HG02885 (cell line): ENCODE data around the gene MAP6.

Source experiments
- ATAC-seq: cut with Tn5 transposase; IDR thresholded peaks from one replicate; pipeline ENCODE4 v1.9.1; 2021; ENCODE audit warnings: mild to moderate bottlenecking; ENCODE audit not compliant: unreplicated experiment, poor library complexity

The MAP6 gene

DNA sequence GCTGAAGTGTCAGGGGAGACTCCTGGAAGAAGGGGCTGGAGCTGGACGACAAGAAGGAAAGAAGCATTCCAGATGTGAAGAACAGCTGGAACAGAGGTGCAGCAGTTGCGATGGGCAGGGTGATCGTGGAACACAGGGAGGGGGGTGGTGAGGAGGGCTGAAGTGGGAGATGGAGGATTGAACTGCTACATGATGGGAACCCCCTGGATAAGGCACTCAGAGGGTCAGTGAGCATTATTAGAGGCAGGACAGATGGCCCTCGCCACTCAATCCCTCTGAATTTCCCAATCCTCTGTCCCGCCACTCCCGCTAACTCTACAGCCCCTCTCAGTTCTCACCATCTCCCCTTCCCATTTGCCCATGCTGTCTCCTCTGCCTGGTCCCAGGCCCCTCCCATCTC is 92.8 kb downstream of the MAP6 start:
- ATAC-seq = no peak

- no peak for ATAC-seq
Measured at GRCh38 chr11:75574698-75575602, 93.9 kb downstream of the MAP6 start.

DNA sequence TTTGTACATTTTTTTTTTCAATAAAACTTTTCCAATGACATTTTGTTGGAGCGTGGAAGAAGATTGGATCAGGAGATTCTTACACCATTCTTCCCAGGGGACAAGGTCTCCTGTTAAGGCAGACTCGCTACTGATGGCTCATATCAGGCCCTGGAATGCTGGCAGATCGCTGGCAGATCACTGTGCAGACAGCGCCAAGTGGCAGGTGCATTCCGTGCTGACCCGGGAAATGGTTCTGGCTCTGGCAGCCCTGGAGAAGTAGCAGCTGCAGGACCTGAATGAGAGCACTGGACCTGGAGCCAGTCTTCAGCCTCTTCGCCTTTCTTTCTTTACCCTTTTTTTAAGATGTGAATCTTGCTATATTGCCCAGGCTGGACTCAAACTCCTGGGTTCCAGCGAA is 96.1 kb downstream of the MAP6 start:
- ATAC-seq = no peak

GRCh38 chr11:75571625-75572024 is 97.2 kb downstream of the MAP6 start:
- ATAC-seq = no peak

DNA sequence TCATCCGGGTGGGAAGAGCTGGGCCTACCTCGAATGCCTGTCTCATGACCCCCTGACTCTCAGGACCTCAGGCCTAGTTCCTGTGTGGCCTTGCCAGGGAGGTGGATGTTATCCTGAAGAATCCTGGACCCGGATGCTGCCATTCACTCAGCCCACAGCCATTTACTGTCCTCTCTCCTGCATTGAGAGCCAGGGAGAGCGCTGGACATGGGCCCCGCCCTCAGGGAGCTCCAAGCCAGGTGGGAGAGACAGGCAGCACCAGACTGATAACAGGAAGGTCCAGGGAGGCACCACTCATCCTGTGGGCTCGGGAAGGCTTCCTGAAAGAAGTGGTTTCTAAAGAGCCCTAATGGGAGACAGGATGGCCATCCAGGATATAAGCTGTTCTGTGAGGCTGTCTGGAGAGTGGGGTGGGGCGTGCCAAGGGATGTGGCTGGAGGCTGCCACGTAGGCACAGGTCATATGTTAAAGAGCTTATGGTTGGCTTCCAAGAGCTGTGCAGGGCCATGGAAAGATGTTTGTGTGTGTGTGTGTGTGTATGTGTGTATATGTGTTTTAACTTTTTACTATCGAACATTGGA is 98.2 kb downstream of the MAP6 start:
- no peak for ATAC-seq

- ATAC-seq = no peak
Measured at GRCh38 chr11:75568616-75569219, 100.1 kb downstream of the MAP6 start.

GRCh38 chr11:75567971-75568370 is 100.9 kb downstream of the MAP6 start:
- ATAC-seq = no peak

GRCh38 chr11:75566763-75567279 is 102.0 kb downstream of the MAP6 start:
- ATAC-seq = no peak

DNA sequence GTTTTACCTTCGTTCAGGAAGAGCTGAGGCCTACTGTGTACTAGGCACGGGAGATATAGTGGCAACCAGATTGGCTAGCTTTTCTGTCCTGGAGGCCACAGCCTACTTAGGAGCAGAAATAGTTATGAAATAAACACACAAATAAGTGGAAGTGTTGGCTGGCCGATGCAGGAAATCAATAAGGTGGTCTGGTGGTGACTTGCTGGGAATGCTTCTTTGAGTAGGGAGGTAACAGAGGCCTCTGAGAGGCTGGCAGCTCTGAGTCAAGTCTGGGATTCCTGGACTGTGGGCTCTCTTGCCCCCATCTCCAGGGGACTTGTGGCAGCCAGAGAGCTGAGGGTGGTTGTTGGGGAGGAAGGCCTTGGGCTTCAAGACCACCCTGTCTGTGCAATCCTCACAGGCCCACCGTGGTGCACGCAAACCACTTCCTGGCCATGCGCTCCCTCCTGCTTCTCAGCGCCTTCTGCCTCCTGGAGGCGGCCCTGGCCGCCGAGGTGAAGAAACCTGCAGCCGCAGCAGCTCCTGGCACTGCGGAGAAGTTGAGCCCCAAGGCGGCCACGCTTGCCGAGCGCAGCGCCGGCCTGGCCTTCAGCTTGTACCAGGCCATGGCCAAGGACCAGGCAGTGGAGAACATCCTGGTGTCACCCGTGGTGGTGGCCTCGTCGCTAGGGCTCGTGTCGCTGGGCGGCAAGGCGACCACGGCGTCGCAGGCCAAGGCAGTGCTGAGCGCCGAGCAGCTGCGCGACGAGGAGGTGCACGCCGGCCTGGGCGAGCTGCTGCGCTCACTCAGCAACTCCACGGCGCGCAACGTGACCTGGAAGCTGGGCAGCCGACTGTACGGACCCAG is 102.7 kb downstream of the MAP6 start:
- ATAC-seq = no peak

DNA sequence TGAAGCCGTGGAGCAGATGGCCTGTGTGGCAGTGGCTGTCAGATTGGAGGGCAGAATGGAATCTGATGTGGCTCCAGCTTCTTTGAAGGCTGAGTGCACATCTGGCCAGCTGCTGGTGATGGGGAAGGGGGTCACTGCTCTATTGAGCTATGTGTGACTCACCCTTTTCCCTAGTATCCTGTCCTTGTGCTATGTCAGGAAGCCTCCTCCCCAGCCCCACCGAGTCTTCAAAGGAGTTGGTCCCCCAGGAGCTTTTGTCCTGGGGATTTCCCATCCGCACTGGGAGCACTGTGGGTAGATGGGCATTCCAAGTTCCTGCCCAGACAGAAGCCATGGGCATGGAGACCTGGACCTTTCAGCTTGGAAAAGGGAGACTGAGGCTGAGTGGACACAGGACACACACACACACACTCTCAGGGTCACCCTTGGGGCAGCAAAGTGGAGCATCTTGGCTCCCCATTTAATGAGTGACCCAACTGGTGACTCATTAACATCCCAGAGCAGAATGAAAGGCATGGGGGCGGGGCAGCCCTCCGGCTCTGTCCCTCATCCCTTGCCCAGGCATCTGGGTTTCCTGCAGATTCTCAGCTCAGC is 103.5 kb downstream of the MAP6 start:
- no peak for ATAC-seq

- no peak for ATAC-seq
Measured at GRCh38 chr11:75563978-75564552, 104.8 kb downstream of the MAP6 start.

GRCh38 chr11:75563501-75563977 is 105.3 kb downstream of the MAP6 start:
- no peak for ATAC-seq

DNA sequence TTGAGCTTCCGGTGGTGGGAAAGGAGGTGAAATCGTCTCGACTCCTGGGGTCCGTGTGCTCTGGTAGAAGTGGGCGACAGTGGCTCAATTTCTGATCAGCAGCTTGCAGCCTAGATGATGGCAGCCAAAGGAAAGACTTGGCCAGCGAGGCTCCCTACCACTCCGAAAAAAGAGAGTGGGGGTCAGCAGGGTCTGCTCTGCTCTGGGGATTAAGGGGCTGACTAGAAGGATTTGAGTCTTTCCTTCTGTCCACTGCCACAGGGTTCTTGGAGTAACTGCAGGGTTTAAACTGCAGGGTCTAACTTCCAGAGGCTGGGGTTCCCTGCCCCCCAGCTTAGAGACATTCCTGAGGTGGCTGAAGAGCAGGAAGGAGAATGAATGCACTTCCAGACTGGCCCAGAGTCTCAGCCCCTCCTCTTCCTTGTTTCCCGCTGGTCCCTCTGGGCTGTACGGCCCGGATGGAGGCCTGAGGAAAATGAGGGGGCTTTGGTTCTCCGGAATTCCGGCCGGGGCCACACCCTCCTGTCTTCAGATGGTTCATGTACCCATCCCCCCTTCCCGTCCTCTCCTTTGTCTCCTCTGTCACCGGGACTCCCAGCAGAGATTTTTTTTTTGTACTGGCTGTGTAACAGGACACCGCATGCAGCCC is 105.9 kb downstream of the MAP6 start:
- ATAC-seq = no peak

- peak; percentile 88 for ATAC-seq
Measured at GRCh38 chr11:75562048-75562835, 106.6 kb downstream of the MAP6 start, which contains the start of gene SERPINH1. Gene SERPINH1, plus strand, starts transcription at chr11:75562253. Its CDS starts 4,097 bp downstream, at chr11:75566350.

DNA sequence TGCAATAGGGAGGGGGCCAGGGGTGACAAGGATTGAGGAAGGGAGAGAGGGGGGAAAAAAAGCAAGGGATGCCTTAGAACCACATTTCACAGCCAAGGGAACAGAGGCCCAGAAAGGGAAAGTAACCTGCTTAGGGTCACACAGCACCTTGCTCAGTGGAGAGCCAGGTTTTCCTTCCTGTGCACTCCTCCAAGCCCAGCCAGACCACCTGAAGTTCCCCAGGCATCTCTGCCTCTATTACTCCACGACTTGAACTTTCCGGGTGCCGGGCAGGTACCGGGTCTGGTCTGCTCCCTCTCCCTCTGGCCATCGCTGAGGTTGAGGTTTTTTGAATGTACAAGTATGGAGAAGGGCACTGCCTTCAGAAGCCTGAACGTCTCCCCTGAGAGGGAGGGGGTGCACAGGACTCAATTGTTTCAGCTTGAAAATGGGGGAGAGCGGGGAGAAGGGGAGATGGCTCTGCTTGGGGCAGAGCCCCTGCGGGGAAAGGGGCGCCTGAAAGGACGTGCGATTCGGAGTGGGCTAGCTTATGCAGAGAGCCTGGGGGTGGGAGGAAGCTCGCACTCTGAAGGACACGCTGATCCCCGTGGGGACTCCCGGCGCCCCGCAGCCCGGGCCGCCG is 107.3 kb downstream of the MAP6 start:
- ATAC-seq = no peak

DNA sequence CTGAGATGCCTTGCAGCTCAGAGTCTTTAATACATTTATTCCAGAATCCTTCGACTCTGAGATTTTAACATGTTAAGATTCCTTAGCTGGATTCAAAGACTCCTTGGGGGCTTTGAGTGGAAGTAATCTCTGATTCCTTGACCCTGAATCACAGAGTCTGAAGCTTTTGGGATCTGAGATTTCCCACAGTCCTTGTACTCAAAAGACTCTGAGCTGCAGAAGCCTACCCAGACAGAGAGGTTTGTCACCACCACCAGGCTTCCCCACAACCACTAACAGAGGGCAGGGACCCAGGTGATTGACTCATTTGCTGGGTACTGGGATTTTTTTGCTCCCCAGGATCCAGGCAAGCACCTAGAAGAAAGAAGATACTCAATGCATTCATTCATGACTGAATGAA is 108.2 kb downstream of the MAP6 start:
- ATAC-seq = no peak

GRCh38 chr11:75558939-75559843 is 109.6 kb downstream of the MAP6 start:
- no peak for ATAC-seq
